Natural killer cell (primary cell): ENCODE results near the gene SLC6A8. TPM values are rescaled to one million over a fixed set of nuclear protein-coding genes. Genes with fewer than 3 reads are reported as not detected.
"Not testable (repeated sequence)": the region's sequence is repeated elsewhere in the genome, so short reads cannot be mapped to it uniquely, and the experiment has no call there.

Experiments
- ATAC-seq, 3 donors: fragments of 150-1000 bp in 2 of 3; fragments of 200-7000 bp in 1 of 3; cut with Tn5 transposase; 1 replicate in 1 of 3; 2 replicates in 2 of 3; pipeline ENCODE4 v1.10.0; 2021; ENCODE audit warnings: mild to moderate bottlenecking in 2 of 3, moderate library complexity in 2 of 3
- DNase-seq, 2 donors: peaks; one replicate each; pipeline versions ENCODE4 v3.0.0 to v3.0.0-alpha.2; 2013 to 2021; ENCODE audit warnings: mixed read lengths in 1 of 2
- H3K27ac ChIP-seq: one replicate; pipeline ENCODE4 v1.5.1; 2013; ENCODE audit warnings: mild to moderate bottlenecking, low read length
- H3K27me3 ChIP-seq: one replicate; pipeline ENCODE4 v1.6.1; 2013; ENCODE audit warnings: low read length; ENCODE audit not compliant: control insufficient read depth, insufficient read depth
- H3K36me3 ChIP-seq: one replicate; pipeline ENCODE4 v1.6.1; 2013; ENCODE audit warnings: low read length; ENCODE audit not compliant: control insufficient read depth, insufficient read depth
- H3K4me1 ChIP-seq: one replicate; pipeline ENCODE4 v1.6.1; 2013; ENCODE audit warnings: low read length; ENCODE audit not compliant: control insufficient read depth, insufficient read depth
- H3K4me3 ChIP-seq: one replicate; pipeline ENCODE4 v1.5.1; 2013; ENCODE audit warnings: low read length
- H3K9me3 ChIP-seq: one replicate; pipeline ENCODE4 v1.6.1; 2013; ENCODE audit warnings: low read length; ENCODE audit not compliant: control insufficient read depth, insufficient read depth
- H3K27ac Mint-ChIP-seq, 2 donors: one replicate each; pipeline ENCODE4 v1.8.0; 2022; ENCODE audit warnings: mild to moderate bottlenecking in 2 of 2, mixed read lengths in 2 of 2, moderate library complexity in 1 of 2
- H3K27me3 Mint-ChIP-seq, 2 donors: one replicate each; pipeline ENCODE4 v1.8.0; 2022; ENCODE audit warnings: low read depth in 2 of 2, mixed read lengths in 2 of 2
- H3K36me3 Mint-ChIP-seq: one replicate; pipeline ENCODE4 v1.8.0; 2022; ENCODE audit warnings: mixed read lengths
- H3K4me1 Mint-ChIP-seq, 2 donors: one replicate each; pipeline ENCODE4 v1.8.0; 2022; ENCODE audit warnings: mixed read lengths in 2 of 2
- H3K4me3 Mint-ChIP-seq: one replicate; pipeline ENCODE4 v1.8.0; 2022; ENCODE audit warnings: mild to moderate bottlenecking, moderate library complexity, mixed read lengths
- H3K9me3 Mint-ChIP-seq, 2 donors: one replicate each; pipeline ENCODE4 v1.8.0; 2022; ENCODE audit warnings: mixed read lengths in 2 of 2
- WGBS: methylation state at CpG from one replicate; pipeline ENCODE4 v1.1.7; 2013; ENCODE audit warnings: missing lambda C conversion rate; ENCODE audit not compliant: insufficient coverage; 5-methylcytosine and 5-hydroxymethylcytosine counted together
- intact Hi-C: fragments of 100-400 bp; cut with micrococcal nuclease; formaldehyde crosslinking; loops from one replicate; pipeline ENCODE4 v1.14.2; 2022
- total RNA-seq, 4 donors: library from RNA; stranded (reverse); fragments of 120-200 nt in 1 of 4; gene quantifications; one replicate each; pipeline versions ENCODE4 v1.2.3 to v1.2.4, GENCODE V29; 2013 to 2022
- TF ChIP-seq, protein P1 (sequence below): fragments of 200-600 bp; IDR thresholded peaks from one replicate; pipeline ENCODE4 v1.8.0; 2022; ENCODE audit warnings: antibody characterized with exemption

Gene SLC6A8
- total RNA-seq, 3 donors from 2014 or later (not counting 1 experiment from before 2014, with no cell fraction given): 0.77 to 2.5 (median 1.4) TPM

- H3K27me3 ChIP-seq: no peaks in the 10 kb centered on the region
- peaks cover 27% of the 10 kb centered on the region for H3K36me3 ChIP-seq
- H3K36me3 Mint-ChIP-seq: no peaks in the 10 kb centered on the region
- H3K27ac Mint-ChIP-seq: no peak overlapping the region
- TF ChIP-seq, protein P1, sequence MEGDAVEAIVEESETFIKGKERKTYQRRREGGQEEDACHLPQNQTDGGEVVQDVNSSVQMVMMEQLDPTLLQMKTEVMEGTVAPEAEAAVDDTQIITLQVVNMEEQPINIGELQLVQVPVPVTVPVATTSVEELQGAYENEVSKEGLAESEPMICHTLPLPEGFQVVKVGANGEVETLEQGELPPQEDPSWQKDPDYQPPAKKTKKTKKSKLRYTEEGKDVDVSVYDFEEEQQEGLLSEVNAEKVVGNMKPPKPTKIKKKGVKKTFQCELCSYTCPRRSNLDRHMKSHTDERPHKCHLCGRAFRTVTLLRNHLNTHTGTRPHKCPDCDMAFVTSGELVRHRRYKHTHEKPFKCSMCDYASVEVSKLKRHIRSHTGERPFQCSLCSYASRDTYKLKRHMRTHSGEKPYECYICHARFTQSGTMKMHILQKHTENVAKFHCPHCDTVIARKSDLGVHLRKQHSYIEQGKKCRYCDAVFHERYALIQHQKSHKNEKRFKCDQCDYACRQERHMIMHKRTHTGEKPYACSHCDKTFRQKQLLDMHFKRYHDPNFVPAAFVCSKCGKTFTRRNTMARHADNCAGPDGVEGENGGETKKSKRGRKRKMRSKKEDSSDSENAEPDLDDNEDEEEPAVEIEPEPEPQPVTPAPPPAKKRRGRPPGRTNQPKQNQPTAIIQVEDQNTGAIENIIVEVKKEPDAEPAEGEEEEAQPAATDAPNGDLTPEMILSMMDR: no peak
- no peaks in the 10 kb centered on the region for H3K4me1 ChIP-seq
- WGBS: 94% methylated on average over 22 of the region's 23 CpGs
- intact Hi-C loops: no loop called here
- ATAC-seq (no peak), DNase-seq (no peak)
- H3K4me1 Mint-ChIP-seq: peaks cover 0 to 6% of the 10 kb centered on the region in 2 donors
- H3K4me3 ChIP-seq: no peak overlapping the region
- no peaks in the 10 kb centered on the region for H3K9me3 Mint-ChIP-seq
- H3K27ac ChIP-seq: no peak overlapping the region
- no peak overlapping the region for H3K4me3 Mint-ChIP-seq
- no peaks in the 10 kb centered on the region for H3K9me3 ChIP-seq
- H3K27me3 Mint-ChIP-seq: no peaks in the 10 kb centered on the region
Measured at GRCh38 chrX:153702336-153703035, 14.8 kb downstream of the SLC6A8 start.

DNA sequence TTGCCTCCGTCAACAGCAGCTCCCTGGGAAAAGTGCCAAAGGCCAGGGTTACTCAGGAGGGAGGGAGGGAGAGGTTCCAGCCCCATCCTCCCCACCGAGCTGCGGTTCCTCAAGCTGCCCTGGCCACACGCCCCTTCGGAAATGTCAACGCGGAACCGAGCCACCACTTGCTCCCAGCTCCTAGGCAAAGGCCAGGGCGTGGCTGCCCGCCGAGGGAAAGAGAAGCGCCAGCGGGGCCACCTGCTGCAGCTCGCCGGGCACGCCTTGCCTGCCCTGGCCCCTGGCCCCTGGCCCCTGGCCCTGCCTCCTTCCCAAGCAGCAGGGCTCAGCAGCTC, 15.3 kb downstream of the SLC6A8 start:
- ATAC-seq: no peak
- H3K27ac ChIP-seq: no peak overlapping the region
- peaks cover 30% of the 10 kb centered on the region for H3K36me3 ChIP-seq
- H3K4me3 ChIP-seq: no peak overlapping the region
- Mint-ChIP-seq H3K9me3 (no peaks in the 10 kb centered on the region), H3K4me3 (no peak overlapping the region), H3K4me1 (peaks cover 0 to 6% of the 10 kb centered on the region in 2 donors), H3K27me3 (no peaks in the 10 kb centered on the region), H3K27ac (no peak overlapping the region), H3K36me3 (no peaks in the 10 kb centered on the region)
- H3K9me3 ChIP-seq: no peaks in the 10 kb centered on the region
- no peaks in the 10 kb centered on the region for H3K4me1 ChIP-seq
- H3K27me3 ChIP-seq: no peaks in the 10 kb centered on the region
- no peak for DNase-seq
- WGBS: 100% methylated on average over 15 of the region's 16 CpGs
- TF ChIP-seq, protein P1: no peak
- intact Hi-C loops: no loop called here

GRCh38 chrX:153704021-153704526, 16.3 kb downstream of the SLC6A8 start:
- no peak overlapping the region for H3K27ac Mint-ChIP-seq
- Histone ChIP-seq H3K4me3 (no peak overlapping the region), H3K9me3 (no peaks in the 10 kb centered on the region), H3K27me3 (no peaks in the 10 kb centered on the region), H3K4me1 (no peaks in the 10 kb centered on the region), H3K27ac (no peak overlapping the region), H3K36me3 (peaks cover 35% of the 10 kb centered on the region)
- no peak for DNase-seq
- intact Hi-C loops: no loop called here
- H3K9me3 Mint-ChIP-seq: no peaks in the 10 kb centered on the region
- no peak for ATAC-seq
- no peak overlapping the region for H3K4me3 Mint-ChIP-seq
- H3K36me3 Mint-ChIP-seq: no peaks in the 10 kb centered on the region
- H3K4me1 Mint-ChIP-seq: peaks cover 0 to 6% of the 10 kb centered on the region in 2 donors
- WGBS: 95% methylated on average over 15 of the region's 18 CpGs
- no peaks in the 10 kb centered on the region for H3K27me3 Mint-ChIP-seq
- TF ChIP-seq, protein P1: no peak

- H3K27ac Mint-ChIP-seq, H3K4me1 Mint-ChIP-seq, H3K4me1 ChIP-seq, H3K4me3 Mint-ChIP-seq, DNase-seq, H3K9me3 Mint-ChIP-seq, H3K27me3 Mint-ChIP-seq, ATAC-seq, H3K4me3 ChIP-seq, intact Hi-C loops, H3K27me3 ChIP-seq, H3K27ac ChIP-seq, H3K36me3 Mint-ChIP-seq, H3K9me3 ChIP-seq: not testable (repeated sequence)
- 96% methylated on average over 9 of the region's 12 CpGs for WGBS
- peaks cover 38% of the 10 kb centered on the region for H3K36me3 ChIP-seq
Measured at GRCh38 chrX:153704631-153705402, 17.1 kb downstream of the SLC6A8 start.

DNA sequence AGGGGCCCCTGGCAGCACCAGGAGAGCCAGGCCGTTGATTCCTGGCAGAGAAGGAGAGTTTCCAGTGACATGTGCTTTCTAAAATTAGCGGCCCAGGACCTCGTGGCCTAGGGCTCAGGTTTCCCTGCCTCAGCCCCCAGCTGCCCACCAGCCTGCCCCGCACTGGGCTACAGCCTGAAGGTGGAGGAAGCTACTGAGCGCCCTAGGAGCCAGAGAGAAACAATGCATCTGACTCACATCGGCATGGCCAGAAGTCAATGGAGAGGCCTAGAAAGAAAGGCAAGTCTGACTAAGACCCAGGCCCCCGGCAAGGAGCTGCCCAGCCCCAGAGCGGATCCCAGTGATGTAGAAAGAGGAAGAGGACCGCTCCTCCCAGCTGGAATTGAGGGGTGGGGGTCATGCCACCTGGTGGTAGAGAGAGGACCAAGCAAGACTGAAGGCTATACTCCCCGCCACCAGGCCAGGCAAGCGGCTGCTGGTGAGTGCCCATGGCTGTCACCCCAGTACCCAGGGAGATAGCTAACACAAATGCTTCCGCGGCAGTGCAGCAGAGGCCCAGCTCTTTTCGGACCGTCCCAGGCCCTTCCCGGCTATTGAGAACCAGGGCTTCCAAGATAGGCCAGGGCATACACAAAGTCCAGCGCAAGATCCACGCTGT, 17.8 kb downstream of the SLC6A8 start:
- DNase-seq, H3K27me3 Mint-ChIP-seq, H3K9me3 ChIP-seq, H3K27me3 ChIP-seq, H3K4me1 ChIP-seq, H3K27ac Mint-ChIP-seq, H3K4me3 ChIP-seq, H3K9me3 Mint-ChIP-seq, H3K27ac ChIP-seq, H3K4me3 Mint-ChIP-seq, intact Hi-C loops, H3K36me3 Mint-ChIP-seq, H3K4me1 Mint-ChIP-seq, ATAC-seq: not testable (repeated sequence)
- H3K36me3 ChIP-seq: peaks cover 42% of the 10 kb centered on the region
- WGBS: 97% methylated on average over 18 of the region's 18 CpGs
